ENCODE measurements around the gene EPHB3. TPM values are rescaled to one million over a fixed set of nuclear protein-coding genes. Genes with fewer than 3 reads are reported as not detected.

EPHB3 gene
- total and polyA plus RNA-seq, 2 of the 4 experiments (the other 2 are of a cell fraction): 0.72 to 2.9 TPM

DNA sequence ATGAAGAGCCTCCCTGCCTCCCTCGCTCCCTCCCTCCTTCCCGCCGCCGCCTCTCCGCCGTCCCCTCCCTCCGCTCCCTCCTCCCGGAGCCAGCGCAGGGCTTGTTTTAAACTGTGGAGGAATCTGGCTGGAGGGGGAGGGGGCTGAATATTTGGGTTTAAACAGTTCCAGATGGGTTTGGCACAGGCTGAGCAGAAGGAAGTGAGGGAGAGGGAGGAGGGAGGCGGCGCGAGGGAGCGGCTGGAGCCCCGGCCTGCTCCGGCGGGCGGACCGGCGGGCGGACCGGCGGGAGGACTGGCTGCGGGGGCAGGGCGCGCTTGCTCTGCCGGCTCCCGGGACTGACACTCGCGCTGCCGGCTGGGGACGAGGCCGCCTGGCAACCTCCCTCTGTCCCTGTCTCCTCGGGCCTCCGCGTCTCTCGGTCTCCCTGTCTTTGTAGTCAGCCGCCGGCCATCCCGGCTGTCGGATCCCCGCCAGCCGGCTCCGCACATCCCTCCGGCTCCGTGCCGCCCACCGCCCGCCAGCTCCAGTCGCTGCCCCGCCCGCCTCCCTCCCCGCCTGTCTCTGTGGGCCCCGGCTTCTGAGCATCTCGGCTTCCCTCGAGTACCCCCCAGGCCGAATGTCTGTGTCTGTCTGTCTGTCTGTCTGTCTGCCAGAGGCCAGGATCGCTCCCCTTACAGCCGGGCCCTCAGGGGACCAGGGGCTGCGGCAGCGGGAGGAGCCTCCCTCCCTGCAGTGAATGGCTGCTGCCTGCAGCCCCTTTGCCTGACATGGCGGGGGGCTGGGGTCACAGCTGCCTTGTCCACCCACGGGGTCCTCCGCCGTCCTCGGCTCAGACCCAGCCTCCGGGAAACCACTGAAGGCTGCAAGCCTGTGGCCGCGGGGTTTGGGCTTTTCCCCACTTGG lies 7.6 kb downstream of the EPHB3 start (continued):
- no peak for TF ChIP-seq SMC3 (IDR thresholded peaks at IDR 0.05; ENCODE audit: low read depth, low read length)

GRCh38 chr3:184570035-184570434 lies 8.4 kb downstream of the EPHB3 start:
- DNase-seq: no peak
- H3K9me3 ChIP-seq (ENCODE audit: control insufficient read depth, insufficient read depth, low read length): no peaks in the 10 kb centered on the region
- intact Hi-C loops (cut with micrococcal nuclease): no loop called here
- H3K9ac ChIP-seq (ENCODE audit: low read depth, low read length): peak overlapping the region; percentile 69; the same call in 1 of the 2 replicates
- peaks cover 45% of the 10 kb centered on the region for H3K4me1 ChIP-seq (ENCODE audit: control insufficient read depth, insufficient read depth, low read length)
- peak overlapping the region; percentile 20 for H4K5ac ChIP-seq (ENCODE audit: low read depth, low read length)
- H3K56ac ChIP-seq (ENCODE audit: extremely low read depth, insufficient read depth, low read length): 0 out of 2 replicates have a peak overlapping the region, but pooled peaks have one; percentile 10
- peak overlapping the region; percentile 54 for H2AK5ac ChIP-seq (ENCODE audit: low read depth, low read length)
- H3K14ac ChIP-seq (replicated peaks; ENCODE audit: low read depth, low read length): peak overlapping the region; percentile 46; the same call in 1 of the 2 replicates
- in situ Hi-C loops (cut with MboI; ENCODE audit: low sequenced_read_pairs): no loop called here
- peak overlapping the region; percentile 61; the same call in 1 of the 2 replicates for H3K4me2 ChIP-seq (ENCODE audit: low read depth, low read length)
- no peak overlapping the region for H2BK5ac ChIP-seq (ENCODE audit: low read depth, low read length, poor library complexity, severe bottlenecking)
- no CpG with 5 or more reads among the region's 3 CpGs for WGBS, 2 experiments (ENCODE audit: extremely low coverage in 2 of 2, insufficient read length in 1 of 2)
- dilution Hi-C loops (cut with HindIII; ENCODE audit: low sequenced_read_pairs, unreplicated experiment): no loop called here
- H4K20me1 ChIP-seq (ENCODE audit: insufficient read depth, low read length): no peaks in the 10 kb centered on the region
- peak overlapping the region; percentile 80 for H2BK120ac ChIP-seq (ENCODE audit: low read depth, low read length)
- no TSS peak for BruUV-seq (replicated peaks)
- peak overlapping the region; percentile 93 for H3K27ac ChIP-seq (ENCODE audit: insufficient read depth, low read length)
- POLR2A ChIA-PET (ENCODE audit: unreplicated experiment): no interaction called here
- CTCF ChIA-PET: no interaction called here
- H3K4me3 ChIP-seq (ENCODE audit: insufficient read depth, low read depth, low read length): no peak overlapping the region
- H3K27me3 ChIP-seq (ENCODE audit: control insufficient read depth, insufficient read depth, low read length): no peaks in the 10 kb centered on the region
- peak overlapping the region; percentile 65 for H2BK20ac ChIP-seq (ENCODE audit: low read depth, low read length)
- ATAC-seq (ENCODE audit: low read depth): no peak
- 0 out of 2 replicates have a peak overlapping the region, but pooled peaks have one; percentile 11 for H3K18ac ChIP-seq (ENCODE audit: low read depth, low read length)
- peak overlapping the region; percentile 84 for H2AFZ ChIP-seq (replicated peaks; ENCODE audit: low read length, poor library complexity)
- H3K9me1 ChIP-seq (ENCODE audit: insufficient read depth, low read length): peaks cover 25% of the 10 kb centered on the region
- peak overlapping the region; percentile 49 for H3K23ac ChIP-seq (ENCODE audit: low read depth, low read length)
- peak overlapping the region; percentile 93 for H2AK9ac ChIP-seq (replicated peaks; ENCODE audit: low read depth, low read length, poor library complexity)
- peak overlapping the region; percentile 85 for H4K91ac ChIP-seq (ENCODE audit: insufficient read depth, low read depth, low read length)
- peaks cover 19% of the 10 kb centered on the region; the same call in 1 of the 2 replicates for H3K36me3 ChIP-seq (ENCODE audit: control insufficient read depth, insufficient read depth, low read length)
- H3K4ac ChIP-seq (ENCODE audit: low read depth, low read length): peak overlapping the region; percentile 91
- H2BK15ac ChIP-seq (ENCODE audit: low read depth, low read length): peak overlapping the region; percentile 20; the same call in 2 of the 3 replicates
- H4K8ac ChIP-seq (ENCODE audit: low read depth in 2 of 2, low read length in 2 of 2): peak overlapping the region; percentile 72 to 85
- H3K79me1 ChIP-seq (ENCODE audit: low read depth in 1 of 2, low read length in 2 of 2): peaks cover 4 to 41% of the 10 kb centered on the region in 2 experiments; a peak in 2 of 4 replicates
- TF ChIP-seq NFE2L2 (IDR thresholded peaks at IDR 0.05; ENCODE audit: low read depth, low read length) (no peak), USF2 (IDR thresholded peaks at IDR 0.05; ENCODE audit: low read depth, low read length) (no peak), RAD21 (IDR thresholded peaks at IDR 0.05; ENCODE audit: low read length) (no peak), RFX5 (IDR thresholded peaks at IDR 0.05; ENCODE audit: low read depth, low read length) (no peak), SMC3 (IDR thresholded peaks at IDR 0.05; ENCODE audit: low read depth, low read length) (no peak), FOS (IDR thresholded peaks at IDR 0.05; ENCODE audit: low read depth, low read length) (no peak), CEBPB (IDR thresholded peaks at IDR 0.05; ENCODE audit: low read depth, low read length) (no peak), MAZ (IDR thresholded peaks at IDR 0.05; ENCODE audit: borderline replicate concordance, low read depth, low read length) (no peak), MXI1 (IDR thresholded peaks at IDR 0.05; ENCODE audit: borderline replicate concordance, low read depth, low read length) (no peak)
- TF ChIP-seq, protein P1, sequence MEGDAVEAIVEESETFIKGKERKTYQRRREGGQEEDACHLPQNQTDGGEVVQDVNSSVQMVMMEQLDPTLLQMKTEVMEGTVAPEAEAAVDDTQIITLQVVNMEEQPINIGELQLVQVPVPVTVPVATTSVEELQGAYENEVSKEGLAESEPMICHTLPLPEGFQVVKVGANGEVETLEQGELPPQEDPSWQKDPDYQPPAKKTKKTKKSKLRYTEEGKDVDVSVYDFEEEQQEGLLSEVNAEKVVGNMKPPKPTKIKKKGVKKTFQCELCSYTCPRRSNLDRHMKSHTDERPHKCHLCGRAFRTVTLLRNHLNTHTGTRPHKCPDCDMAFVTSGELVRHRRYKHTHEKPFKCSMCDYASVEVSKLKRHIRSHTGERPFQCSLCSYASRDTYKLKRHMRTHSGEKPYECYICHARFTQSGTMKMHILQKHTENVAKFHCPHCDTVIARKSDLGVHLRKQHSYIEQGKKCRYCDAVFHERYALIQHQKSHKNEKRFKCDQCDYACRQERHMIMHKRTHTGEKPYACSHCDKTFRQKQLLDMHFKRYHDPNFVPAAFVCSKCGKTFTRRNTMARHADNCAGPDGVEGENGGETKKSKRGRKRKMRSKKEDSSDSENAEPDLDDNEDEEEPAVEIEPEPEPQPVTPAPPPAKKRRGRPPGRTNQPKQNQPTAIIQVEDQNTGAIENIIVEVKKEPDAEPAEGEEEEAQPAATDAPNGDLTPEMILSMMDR (conservative IDR thresholded peaks at IDR 0.05; ENCODE audit: low read depth, low read length): no peak
- TF ChIP-seq, protein P2, sequence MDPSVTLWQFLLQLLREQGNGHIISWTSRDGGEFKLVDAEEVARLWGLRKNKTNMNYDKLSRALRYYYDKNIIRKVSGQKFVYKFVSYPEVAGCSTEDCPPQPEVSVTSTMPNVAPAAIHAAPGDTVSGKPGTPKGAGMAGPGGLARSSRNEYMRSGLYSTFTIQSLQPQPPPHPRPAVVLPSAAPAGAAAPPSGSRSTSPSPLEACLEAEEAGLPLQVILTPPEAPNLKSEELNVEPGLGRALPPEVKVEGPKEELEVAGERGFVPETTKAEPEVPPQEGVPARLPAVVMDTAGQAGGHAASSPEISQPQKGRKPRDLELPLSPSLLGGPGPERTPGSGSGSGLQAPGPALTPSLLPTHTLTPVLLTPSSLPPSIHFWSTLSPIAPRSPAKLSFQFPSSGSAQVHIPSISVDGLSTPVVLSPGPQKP (IDR thresholded peaks at IDR 0.05; ENCODE audit: borderline replicate concordance, low read depth, low read length): no peak
